Kidney epithelial cell (primary cell): ENCODE measurements around the gene CSF3. TPM values are rescaled to one million over a fixed set of nuclear protein-coding genes. Genes with fewer than 3 reads are reported as not detected.
A peak's percentile ranks its signal among the peaks of the same experiment; 100 is the strongest.

Experiments used
- DNase-seq: peaks from one replicate; pipeline ENCODE4 v3.0.0-alpha.2; 2010; ENCODE audit warnings: low read depth
- H3K27me3 ChIP-seq: 2 replicates; pipeline ENCODE4 v1.6.0; 2011; ENCODE audit warnings: low read length; ENCODE audit not compliant: control insufficient read depth, insufficient read depth
- H3K36me3 ChIP-seq: 2 replicates; pipeline ENCODE4 v1.5.1; 2011; ENCODE audit warnings: low read length; ENCODE audit not compliant: control insufficient read depth, insufficient read depth
- H3K4me3 ChIP-seq: 2 replicates; pipeline ENCODE4 v1.5.1; 2011; ENCODE audit warnings: low read depth, mild to moderate bottlenecking, control low read depth, low read length
- CTCF ChIP-seq: IDR thresholded peaks from 2 replicates; pipeline ENCODE4 v1.5.1; 2011; ENCODE audit warnings: mild to moderate bottlenecking, moderate library complexity, low read length, control low read depth, inconsistent platforms; ENCODE audit not compliant: insufficient read depth, poor library complexity, severe bottlenecking
- total RNA-seq: library from RNA; depleted of rRNA; stranded (reverse); fragments of >200 nt; gene quantifications from 2 replicates; pipeline ENCODE4 v1.2.3, GENCODE V29; 2015

CSF3 gene
- total RNA-seq, 1 donor from 2014 or later = not detected

GRCh38 chr17:39971076-39971603, 44.1 kb upstream of the CSF3 start:
- no peak for TF ChIP-seq CTCF
- H3K27me3 ChIP-seq = peaks cover 4% of the 10 kb centered on the region
- no peaks in the 10 kb centered on the region for H3K36me3 ChIP-seq
- no peak for DNase-seq
- H3K4me3 ChIP-seq = no peak overlapping the region

GRCh38 chr17:39972271-39972670, 43.0 kb upstream of the CSF3 start:
- H3K27me3 ChIP-seq = peaks cover 4% of the 10 kb centered on the region

GRCh38 chr17:39973496-39973895, 41.7 kb upstream of the CSF3 start:
- H3K4me3 ChIP-seq = no peak overlapping the region
- H3K36me3 ChIP-seq = no peaks in the 10 kb centered on the region
- DNase-seq = no peak
- H3K27me3 ChIP-seq = peaks cover 4% of the 10 kb centered on the region
- no peak for TF ChIP-seq CTCF

More at GRCh38 chr17:39972271-39972670, 43.0 kb upstream of the CSF3 start:
- TF ChIP-seq CTCF = no peak
- Histone ChIP-seq H3K4me3 (no peak overlapping the region), H3K36me3 (no peaks in the 10 kb centered on the region)
- no peak for DNase-seq

GRCh38 chr17:39974433-39974832, 40.8 kb upstream of the CSF3 start:
- TF ChIP-seq CTCF = no peak
- H3K27me3 ChIP-seq = peaks cover 4% of the 10 kb centered on the region
- H3K4me3 ChIP-seq = no peak overlapping the region
- H3K36me3 ChIP-seq = no peaks in the 10 kb centered on the region
- no peak for DNase-seq

GRCh38 chr17:39975801-39976200, 39.4 kb upstream of the CSF3 start:
- Histone ChIP-seq H3K27me3 (no peaks in the 10 kb centered on the region), H3K36me3 (no peaks in the 10 kb centered on the region), H3K4me3 (no peak overlapping the region)
- TF ChIP-seq CTCF = no peak
- no peak for DNase-seq

- no peak overlapping the region for H3K4me3 ChIP-seq
- DNase-seq = peak; percentile 60
- H3K36me3 ChIP-seq = no peaks in the 10 kb centered on the region
- no peak for TF ChIP-seq CTCF
- H3K27me3 ChIP-seq = no peaks in the 10 kb centered on the region
Observed at GRCh38 chr17:39979016-39979670, 36.1 kb upstream of the CSF3 start.
